Measurements from ENCODE around the gene MED29. TPM values are rescaled to one million over a fixed set of nuclear protein-coding genes. Genes with fewer than 3 reads are reported as not detected.

Gene MED29
- total and polyA plus RNA-seq, 9 donors: 27.7 to 62.9 (median 55.0) TPM

- no peaks in the 10 kb centered on the region for H3K27me3 ChIP-seq
- no peak overlapping the region for H3K4me3 ChIP-seq
- intact Hi-C loops (cut with DNase I): no loop called here
- no peaks in the 10 kb centered on the region for H3K4me1 ChIP-seq (ENCODE audit: insufficient read depth)
- DNase-seq: no peak
- H3K36me3 ChIP-seq: no peaks in the 10 kb centered on the region
- TF ChIP-seq EP300 (IDR thresholded peaks at IDR 0.05) (no peak), POLR2A (IDR thresholded peaks at IDR 0.05) (no peak), CTCF (IDR thresholded peaks at IDR 0.05) (no peak)
- H3K27ac ChIP-seq: no peak overlapping the region
- 90 to 91% (median 91%) methylated on average over 17 of the region's 17 CpGs for WGBS, 3 donors
- no peaks in the 10 kb centered on the region for H3K9me3 ChIP-seq
These were observed 10.4 kb upstream of the MED29 start for GRCh38 chr19:39380521-39381502.

GRCh38 chr19:39381910-39382611 lies 9.1 kb upstream of the MED29 start:
- TF ChIP-seq CTCF (IDR thresholded peaks at IDR 0.05): no peak
- WGBS, 3 donors: 61 to 71% (median 62%) methylated on average over 10 of the region's 10 CpGs
- no peak overlapping the region for H3K4me3 ChIP-seq
- no peaks in the 10 kb centered on the region for H3K4me1 ChIP-seq (ENCODE audit: insufficient read depth)
- intact Hi-C loops (cut with DNase I): no loop called here
- H3K27ac ChIP-seq: no peak overlapping the region
- H3K27me3 ChIP-seq: no peaks in the 10 kb centered on the region
- no peak for DNase-seq
- H3K36me3 ChIP-seq: no peaks in the 10 kb centered on the region
- H3K9me3 ChIP-seq: no peaks in the 10 kb centered on the region

GRCh38 chr19:39382991-39383828 lies 8.0 kb upstream of the MED29 start:
- TF ChIP-seq POLR2A (IDR thresholded peaks at IDR 0.05) (no peak), CTCF (IDR thresholded peaks at IDR 0.05) (no peak), EP300 (IDR thresholded peaks at IDR 0.05) (no peak)
- Histone ChIP-seq H3K27me3 (no peaks in the 10 kb centered on the region), H3K9me3 (no peaks in the 10 kb centered on the region), H3K4me1 (ENCODE audit: insufficient read depth) (no peaks in the 10 kb centered on the region), H3K4me3 (no peak overlapping the region), H3K27ac (no peak overlapping the region), H3K36me3 (no peaks in the 10 kb centered on the region)
- WGBS, 3 donors: 81 to 86% (median 82%) methylated on average over 18 of the region's 18 CpGs
- intact Hi-C loops (cut with DNase I): no loop called here
- DNase-seq: no peak

Data from ovary (tissue), 9 donors.